Dendritic cell treated with granulocyte-macrophage colony-stimulating factor and Interleukin-4, amounts not matched to agents 40 ng/mL and 50 ng/mL, for 4 days (primary cell): Measurements from ENCODE around the gene PSMC3.
A peak's percentile ranks its signal among the peaks of the same experiment; 100 is the strongest.

Experiments
- H3K27ac Mint-ChIP-seq: one replicate; pipeline ENCODE4 v1.8.0; 2022; ENCODE audit warnings: mild to moderate bottlenecking, mixed read lengths
- H3K27me3 Mint-ChIP-seq: one replicate; pipeline ENCODE4 v1.8.0; 2022; ENCODE audit warnings: mild to moderate bottlenecking, mixed read lengths
- H3K36me3 Mint-ChIP-seq: one replicate; pipeline ENCODE4 v1.8.0; 2022; ENCODE audit warnings: low read depth, mixed read lengths
- H3K4me1 Mint-ChIP-seq: one replicate; pipeline ENCODE4 v1.8.0; 2022; ENCODE audit warnings: low read depth, mixed read lengths
- H3K4me3 Mint-ChIP-seq: one replicate; pipeline ENCODE4 v1.8.0; 2022; ENCODE audit warnings: mild to moderate bottlenecking, moderate library complexity, mixed read lengths
- H3K9me3 Mint-ChIP-seq: one replicate; pipeline ENCODE4 v1.8.0; 2022; ENCODE audit warnings: mixed read lengths
- intact Hi-C: fragments of 100-400 bp; cut with micrococcal nuclease; formaldehyde crosslinking; loops from one replicate; pipeline ENCODE4 v1.15.0; 2022

PSMC3 gene

GRCh38 chr11:47390422-47390760 lies 35.8 kb downstream of the PSMC3 start:
- Mint-ChIP-seq H3K27ac (peak overlapping the region; percentile 100), H3K4me3 (peak overlapping the region; percentile 77)

GRCh38 chr11:47389577-47390421 lies 36.4 kb downstream of the PSMC3 start:
- Mint-ChIP-seq H3K36me3 (peaks cover 79% of the 10 kb centered on the region), H3K27ac (peak overlapping the region; percentile 100), H3K9me3 (no peaks in the 10 kb centered on the region), H3K27me3 (no peaks in the 10 kb centered on the region), H3K4me3 (peak overlapping the region; percentile 77), H3K4me1 (peaks cover 94% of the 10 kb centered on the region)
- intact Hi-C loops = no loop called here

More at GRCh38 chr11:47390422-47390760, 35.8 kb downstream of the PSMC3 start:
- H3K4me1 Mint-ChIP-seq = peaks cover 94% of the 10 kb centered on the region
- no peaks in the 10 kb centered on the region for H3K27me3 Mint-ChIP-seq
- H3K9me3 Mint-ChIP-seq = no peaks in the 10 kb centered on the region
- intact Hi-C loops = no loop called here
- peaks cover 77% of the 10 kb centered on the region for H3K36me3 Mint-ChIP-seq

- H3K36me3 Mint-ChIP-seq = peaks cover 71% of the 10 kb centered on the region
- peak overlapping the region; percentile 77 for H3K4me3 Mint-ChIP-seq
- H3K9me3 Mint-ChIP-seq = no peaks in the 10 kb centered on the region
- intact Hi-C loops = no loop called here
- no peaks in the 10 kb centered on the region for H3K27me3 Mint-ChIP-seq
- H3K4me1 Mint-ChIP-seq = peaks cover 89% of the 10 kb centered on the region
- peak overlapping the region; percentile 100 for H3K27ac Mint-ChIP-seq
Measured at GRCh38 chr11:47388697-47389576, 37.3 kb downstream of the PSMC3 start.

- H3K36me3 Mint-ChIP-seq = peaks cover 69% of the 10 kb centered on the region
- peak overlapping the region; percentile 100 for H3K27ac Mint-ChIP-seq
- intact Hi-C loops = no loop called here
- peak overlapping the region; percentile 77 for H3K4me3 Mint-ChIP-seq
- peaks cover 87% of the 10 kb centered on the region for H3K4me1 Mint-ChIP-seq
- H3K27me3 Mint-ChIP-seq = no peaks in the 10 kb centered on the region
- no peaks in the 10 kb centered on the region for H3K9me3 Mint-ChIP-seq
Measured at GRCh38 chr11:47387944-47388696, 38.1 kb downstream of the PSMC3 start.

GRCh38 chr11:47384498-47384897 lies 41.7 kb downstream of the PSMC3 start:
- peaks cover 67% of the 10 kb centered on the region for H3K4me1 Mint-ChIP-seq
- peaks cover 54% of the 10 kb centered on the region for H3K36me3 Mint-ChIP-seq
- no peak overlapping the region for H3K4me3 Mint-ChIP-seq
- intact Hi-C loops = no loop called here
- H3K27ac Mint-ChIP-seq = peak overlapping the region; percentile 100
- no peaks in the 10 kb centered on the region for H3K9me3 Mint-ChIP-seq
- H3K27me3 Mint-ChIP-seq = no peaks in the 10 kb centered on the region

- H3K36me3 Mint-ChIP-seq = peaks cover 45% of the 10 kb centered on the region
- H3K27me3 Mint-ChIP-seq = no peaks in the 10 kb centered on the region
- H3K9me3 Mint-ChIP-seq = no peaks in the 10 kb centered on the region
- intact Hi-C loops = no loop called here
- peaks cover 52% of the 10 kb centered on the region for H3K4me1 Mint-ChIP-seq
- peak overlapping the region; percentile 73 for H3K4me3 Mint-ChIP-seq
- H3K27ac Mint-ChIP-seq = peak overlapping the region; percentile 99
Measured at GRCh38 chr11:47383071-47383470, 43.2 kb downstream of the PSMC3 start.

GRCh38 chr11:47380078-47380477 lies 46.2 kb downstream of the PSMC3 start:
- Mint-ChIP-seq H3K27me3 (no peaks in the 10 kb centered on the region), H3K9me3 (no peaks in the 10 kb centered on the region), H3K36me3 (peaks cover 62% of the 10 kb centered on the region), H3K4me3 (no peak overlapping the region), H3K27ac (no peak overlapping the region), H3K4me1 (peaks cover 37% of the 10 kb centered on the region)
- intact Hi-C loops = no loop called here

GRCh38 chr11:47379317-47379716 lies 46.9 kb downstream of the PSMC3 start:
- peaks cover 68% of the 10 kb centered on the region for H3K36me3 Mint-ChIP-seq
- H3K4me1 Mint-ChIP-seq = peaks cover 43% of the 10 kb centered on the region
- no peak overlapping the region for H3K27ac Mint-ChIP-seq
- intact Hi-C loops = no loop called here
- H3K27me3 Mint-ChIP-seq = no peaks in the 10 kb centered on the region
- H3K4me3 Mint-ChIP-seq = no peak overlapping the region
- no peaks in the 10 kb centered on the region for H3K9me3 Mint-ChIP-seq

- H3K36me3 Mint-ChIP-seq = peaks cover 73% of the 10 kb centered on the region
- no peak overlapping the region for H3K4me3 Mint-ChIP-seq
- H3K27ac Mint-ChIP-seq = no peak overlapping the region
- intact Hi-C loops = loop anchor here (1.0 kb wide), 1 partner anchor 29 kb away; the partner anchor contains the start of gene SLC39A13
- no peaks in the 10 kb centered on the region for H3K9me3 Mint-ChIP-seq
- no peaks in the 10 kb centered on the region for H3K27me3 Mint-ChIP-seq
- H3K4me1 Mint-ChIP-seq = peaks cover 47% of the 10 kb centered on the region
Measured at GRCh38 chr11:47378836-47379170, 47.4 kb downstream of the PSMC3 start.

GRCh38 chr11:47378010-47378835 lies 48.0 kb downstream of the PSMC3 start, which contains the start of gene SPI1:
TSS of gene SPI1 (minus strand) at chr11:47378547. CDS start at chr11:47378353, 194 bp downstream.
- H3K9me3 Mint-ChIP-seq = no peaks in the 10 kb centered on the region
- peaks cover 47% of the 10 kb centered on the region for H3K4me1 Mint-ChIP-seq
- peaks cover 74% of the 10 kb centered on the region for H3K36me3 Mint-ChIP-seq
- H3K27ac Mint-ChIP-seq = no peak within 1 kb of the TSS
- no peak within 1 kb of the TSS for H3K4me3 Mint-ChIP-seq
- no peaks in the 10 kb centered on the region for H3K27me3 Mint-ChIP-seq
- intact Hi-C loops = loop anchor here (1.0 kb wide), 1 partner anchor 30 kb away; the partner anchor contains the start of gene SLC39A13

- intact Hi-C loops = loop anchor here (1.0 to 2.0 kb wide), 2 partner anchors 17 to 31 kb away; partner anchors contain the start of gene SLC39A13
- H3K27me3 Mint-ChIP-seq = no peaks in the 10 kb centered on the region
- H3K9me3 Mint-ChIP-seq = no peaks in the 10 kb centered on the region
- no peak overlapping the region for H3K4me3 Mint-ChIP-seq
- no peak overlapping the region for H3K27ac Mint-ChIP-seq
- peaks cover 74% of the 10 kb centered on the region for H3K36me3 Mint-ChIP-seq
- H3K4me1 Mint-ChIP-seq = peaks cover 47% of the 10 kb centered on the region
Measured at GRCh38 chr11:47377571-47378009, 48.6 kb downstream of the PSMC3 start.

GRCh38 chr11:47376525-47377371 lies 49.5 kb downstream of the PSMC3 start:
- intact Hi-C loops = loop anchor here (2.0 kb wide), 1 partner anchor 18 kb away; no protein-coding TSS in a partner anchor
- no peaks in the 10 kb centered on the region for H3K9me3 Mint-ChIP-seq
- H3K27ac Mint-ChIP-seq = no peak overlapping the region
- H3K36me3 Mint-ChIP-seq = peaks cover 74% of the 10 kb centered on the region
- H3K4me1 Mint-ChIP-seq = peaks cover 47% of the 10 kb centered on the region
- H3K27me3 Mint-ChIP-seq = no peaks in the 10 kb centered on the region
- H3K4me3 Mint-ChIP-seq = no peak overlapping the region
